ENCODE data around the gene S100A16. TPM values are rescaled to one million over a fixed set of nuclear protein-coding genes. Genes with fewer than 3 reads are reported as not detected.

The S100A16 gene
- total and polyA plus RNA-seq, 5 donors: 42.6 to 73.9 (median 44.6) TPM

DNA sequence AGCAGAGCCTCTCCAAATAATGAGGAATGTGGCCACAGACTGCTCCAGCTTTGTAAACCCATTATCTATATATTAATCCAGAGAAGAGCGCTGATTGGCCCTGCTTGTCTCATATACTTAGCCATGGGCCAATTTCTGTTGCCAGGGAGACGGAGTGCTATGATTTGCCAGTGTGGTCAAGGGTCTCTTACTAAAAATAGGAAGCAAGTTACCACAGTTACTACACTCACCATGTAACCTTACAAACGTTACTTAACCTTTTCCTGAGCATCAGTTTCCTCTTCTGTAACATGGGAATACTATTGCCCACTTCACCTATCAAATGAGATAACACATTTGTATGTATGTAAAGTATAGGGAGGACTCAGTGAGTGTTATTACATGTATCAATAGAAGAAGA is 39.6 kb downstream of the S100A16 start:
- DNase-seq: no peak
- no peak overlapping the region for H3K27ac ChIP-seq (ENCODE audit: low read length)
- intact Hi-C loops (cut with DNase I): loop anchor here in 3 of 4 donors (5.0 to 10.0 kb wide), 2 partner anchors 39 to 51 kb away; partner anchors contain the start of genes S100A1 (in 2 of the 3), S100A13 (in 2 of the 3) and S100A16 (in 1 of the 3)
- no peaks in the 10 kb centered on the region for H3K9me3 ChIP-seq (ENCODE audit: control insufficient read depth, low read length)
- 66% methylated on average over 3 of the region's 3 CpGs for WGBS
- no peaks in the 10 kb centered on the region for H3K27me3 ChIP-seq (ENCODE audit: control insufficient read depth, insufficient read depth)
- H3K4me1 ChIP-seq (ENCODE audit: control insufficient read depth, insufficient read depth, low read length): peaks cover under 1% of the 10 kb centered on the region
- no peak for ATAC-seq
- no peak overlapping the region for H3K4me3 ChIP-seq (ENCODE audit: low read length)

DNA sequence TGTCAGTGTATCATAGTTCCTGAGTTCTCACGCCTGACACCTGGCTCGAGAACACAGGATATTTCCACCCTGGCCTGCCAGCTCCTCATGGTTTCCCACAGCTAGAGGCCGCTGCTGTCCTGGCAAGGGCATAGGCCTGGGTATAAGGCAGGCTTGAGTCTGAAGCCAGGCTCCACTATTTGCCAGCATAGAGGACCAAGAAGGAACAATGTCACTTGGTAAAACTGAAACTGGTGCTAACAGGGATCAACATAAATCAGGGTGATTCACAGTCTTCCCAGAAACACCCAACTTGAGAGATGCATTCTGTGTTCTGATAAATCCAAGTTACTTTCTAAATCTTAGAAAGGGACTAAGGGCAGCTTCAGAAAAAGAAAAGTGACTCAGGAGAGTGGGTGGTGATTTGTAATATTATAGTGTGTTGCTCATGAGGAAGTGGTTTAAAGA is 40.3 kb downstream of the S100A16 start:
- whole genome bisulfite sequencing: 12% methylated on average over 3 of the region's 3 CpGs

DNA sequence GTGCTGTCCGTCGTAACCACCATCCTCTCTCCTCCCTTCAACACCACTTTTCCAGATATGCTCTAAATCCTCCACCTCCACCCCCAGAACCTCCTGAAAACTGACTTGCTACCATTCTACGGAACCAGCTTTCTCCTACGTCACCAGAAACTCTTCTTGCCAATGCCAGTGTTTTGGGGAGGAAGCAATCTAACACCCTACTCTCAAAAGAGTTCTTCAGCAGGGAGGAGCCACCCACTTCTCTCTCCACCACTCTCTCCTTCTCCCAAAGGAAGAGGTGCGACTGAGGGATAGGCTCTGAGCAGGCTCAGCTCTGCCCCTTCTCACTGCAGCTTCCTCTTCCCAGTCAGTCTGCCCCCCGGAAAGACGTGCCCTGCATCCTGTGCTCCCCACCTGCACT is 41.2 kb downstream of the S100A16 start:
- Histone ChIP-seq H3K9me3 (ENCODE audit: control insufficient read depth, low read length) (no peaks in the 10 kb centered on the region), H3K27me3 (ENCODE audit: control insufficient read depth, insufficient read depth) (no peaks in the 10 kb centered on the region), H3K4me3 (ENCODE audit: low read length) (no peak overlapping the region), H3K27ac (ENCODE audit: low read length) (no peak overlapping the region), H3K4me1 (ENCODE audit: control insufficient read depth, insufficient read depth, low read length) (peaks cover 10% of the 10 kb centered on the region)
- intact Hi-C loops (cut with DNase I): loop anchor here in 3 of 4 donors (2.0 to 10.0 kb wide), 3 partner anchors 39 to 53 kb away; partner anchors contain the start of genes S100A1 (in 2 of the 3), S100A13 (in 2 of the 3) and S100A16 (in 1 of the 3)
- 64% methylated on average over 7 of the region's 7 CpGs for WGBS
- ATAC-seq (no peak), DNase-seq (no peak)

More for the DNA sequence above, 40.3 kb downstream of the S100A16 start:
- Histone ChIP-seq H3K27me3 (ENCODE audit: control insufficient read depth, insufficient read depth) (no peaks in the 10 kb centered on the region), H3K9me3 (ENCODE audit: control insufficient read depth, low read length) (no peaks in the 10 kb centered on the region), H3K27ac (ENCODE audit: low read length) (peak overlapping the region; percentile 12), H3K4me1 (ENCODE audit: control insufficient read depth, insufficient read depth, low read length) (peaks cover 6% of the 10 kb centered on the region), H3K4me3 (ENCODE audit: low read length) (no peak overlapping the region)
- DNase-seq (peak; percentile 83 to 92 (median 90)), ATAC-seq (peak; percentile 89 to 91)
- intact Hi-C loops (cut with DNase I): loop anchor here in 3 of 4 donors (5.0 to 10.0 kb wide), 2 partner anchors 40 to 52 kb away; partner anchors contain the start of genes S100A1 (in 2 of the 3), S100A13 (in 2 of the 3) and S100A16 (in 1 of the 3)

DNA sequence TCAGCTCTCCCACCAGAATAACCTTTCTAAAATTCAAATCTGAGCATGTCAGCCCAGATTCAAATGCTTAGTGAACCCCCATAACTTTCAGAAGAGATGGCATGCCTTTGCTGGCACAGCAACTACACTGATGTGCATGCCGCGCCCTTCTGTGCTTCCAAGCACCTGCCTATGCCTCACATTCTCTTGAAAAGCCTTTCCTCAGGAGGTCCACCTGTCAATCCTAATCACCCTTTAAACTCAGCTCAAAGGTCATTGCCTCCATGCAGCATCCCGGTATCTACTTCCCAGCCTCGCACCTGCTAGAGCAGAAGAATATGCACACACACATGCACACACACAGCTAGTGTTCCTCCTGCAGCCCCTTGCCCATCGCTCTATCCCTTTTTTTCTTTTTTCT is 42.1 kb downstream of the S100A16 start:
- H3K9me3 ChIP-seq (ENCODE audit: control insufficient read depth, low read length): no peaks in the 10 kb centered on the region
- ATAC-seq (no peak), DNase-seq (no peak)
- peaks cover 17% of the 10 kb centered on the region for H3K4me1 ChIP-seq (ENCODE audit: control insufficient read depth, insufficient read depth, low read length)
- whole genome bisulfite sequencing: 96% methylated on average over 5 of the region's 5 CpGs
- H3K4me3 ChIP-seq (ENCODE audit: low read length): no peak overlapping the region
- H3K27ac ChIP-seq (ENCODE audit: low read length): no peak overlapping the region
- H3K27me3 ChIP-seq (ENCODE audit: control insufficient read depth, insufficient read depth): no peaks in the 10 kb centered on the region
- intact Hi-C loops (cut with DNase I): loop anchor here in 3 of 4 donors (2.0 to 10.0 kb wide), 3 partner anchors 38 to 54 kb away; partner anchors contain the start of genes S100A1 (in 2 of the 3), S100A13 (in 2 of the 3) and S100A16 (in 1 of the 3)

DNA sequence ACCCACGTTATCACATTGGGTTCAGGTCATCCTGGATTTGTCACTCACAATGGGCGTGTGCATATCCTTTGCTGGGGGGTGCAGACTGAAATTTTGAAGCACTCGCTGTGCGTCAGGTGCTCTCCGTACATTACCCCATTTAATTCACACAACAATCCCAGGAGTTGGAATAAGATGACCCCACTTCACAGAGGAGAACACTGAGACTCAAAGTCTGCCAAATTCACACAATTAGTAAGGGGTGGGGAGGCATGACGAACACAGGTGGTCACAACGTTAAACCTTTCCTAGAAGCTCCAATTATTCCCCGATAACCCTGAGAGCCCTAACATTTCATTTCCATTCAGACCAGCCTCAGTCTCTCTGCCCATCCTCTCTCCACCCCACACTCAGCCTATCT is 43.5 kb downstream of the S100A16 start:
- Histone ChIP-seq H3K27me3 (ENCODE audit: control insufficient read depth, insufficient read depth) (no peaks in the 10 kb centered on the region), H3K4me3 (ENCODE audit: low read length) (no peak overlapping the region), H3K27ac (ENCODE audit: low read length) (no peak overlapping the region), H3K4me1 (ENCODE audit: control insufficient read depth, insufficient read depth, low read length) (peaks cover 22% of the 10 kb centered on the region), H3K9me3 (ENCODE audit: control insufficient read depth, low read length) (no peaks in the 10 kb centered on the region)
- DNase-seq (no peak), ATAC-seq (no peak)
- WGBS: 85% methylated on average over 8 of the region's 8 CpGs
- intact Hi-C loops (cut with DNase I): loop anchor here (2.0 to 5.0 kb wide), 4 partner anchors 35 to 59 kb away; partner anchors contain the start of gene S100A6 (in 1 of the 4)

DNA sequence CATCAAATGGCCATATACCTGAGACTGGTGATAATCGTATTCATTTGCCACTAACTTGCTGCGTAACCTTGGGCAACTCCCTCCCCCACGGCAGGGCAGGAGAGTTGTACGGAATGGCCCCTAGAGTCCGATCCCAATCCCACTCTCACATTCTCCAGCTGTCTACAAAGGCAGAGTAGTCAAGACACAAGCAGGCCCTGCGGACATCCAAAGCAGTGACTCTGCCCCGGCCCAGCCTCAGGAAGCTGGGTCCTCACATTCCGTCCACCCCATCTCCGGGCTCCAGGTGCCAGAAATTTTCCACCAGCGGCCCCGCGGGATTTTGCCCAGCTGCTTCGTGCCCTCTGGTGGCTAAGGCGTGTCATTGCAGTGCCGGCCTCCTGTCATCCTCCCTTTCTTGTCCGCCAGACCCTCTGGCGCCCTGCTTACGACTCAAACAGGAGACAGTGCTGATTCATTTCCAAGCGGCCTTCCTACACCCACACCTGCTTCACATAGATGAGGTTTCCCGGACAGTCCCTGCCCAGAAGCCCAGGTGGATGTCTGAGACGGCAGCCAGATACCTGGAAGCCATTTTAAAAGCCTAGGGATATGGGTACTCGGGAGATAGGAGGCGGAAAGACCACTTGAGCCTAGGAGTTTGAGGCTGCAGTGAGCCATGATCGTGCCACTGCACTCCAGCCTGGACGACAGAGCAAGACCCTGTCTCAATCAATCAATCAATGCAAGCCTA is 44.4 kb downstream of the S100A16 start:
- WGBS: 10% methylated on average over 25 of the region's 25 CpGs
- H3K4me3 ChIP-seq (ENCODE audit: low read length): no peak overlapping the region
- H3K27me3 ChIP-seq (ENCODE audit: control insufficient read depth, insufficient read depth): no peaks in the 10 kb centered on the region
- peak; percentile 14 to 42 for ATAC-seq
- H3K27ac ChIP-seq (ENCODE audit: low read length): peak overlapping the region; percentile 32
- peak; percentile 90 to 96 (median 95) for DNase-seq
- peaks cover 22% of the 10 kb centered on the region for H3K4me1 ChIP-seq (ENCODE audit: control insufficient read depth, insufficient read depth, low read length)
- intact Hi-C loops (cut with DNase I): loop anchor here (1.0 to 5.0 kb wide), 5 partner anchors 34 to 58 kb away; partner anchors contain the start of gene S100A6 (in 1 of the 4)
- H3K9me3 ChIP-seq (ENCODE audit: control insufficient read depth, low read length): no peaks in the 10 kb centered on the region

DNA sequence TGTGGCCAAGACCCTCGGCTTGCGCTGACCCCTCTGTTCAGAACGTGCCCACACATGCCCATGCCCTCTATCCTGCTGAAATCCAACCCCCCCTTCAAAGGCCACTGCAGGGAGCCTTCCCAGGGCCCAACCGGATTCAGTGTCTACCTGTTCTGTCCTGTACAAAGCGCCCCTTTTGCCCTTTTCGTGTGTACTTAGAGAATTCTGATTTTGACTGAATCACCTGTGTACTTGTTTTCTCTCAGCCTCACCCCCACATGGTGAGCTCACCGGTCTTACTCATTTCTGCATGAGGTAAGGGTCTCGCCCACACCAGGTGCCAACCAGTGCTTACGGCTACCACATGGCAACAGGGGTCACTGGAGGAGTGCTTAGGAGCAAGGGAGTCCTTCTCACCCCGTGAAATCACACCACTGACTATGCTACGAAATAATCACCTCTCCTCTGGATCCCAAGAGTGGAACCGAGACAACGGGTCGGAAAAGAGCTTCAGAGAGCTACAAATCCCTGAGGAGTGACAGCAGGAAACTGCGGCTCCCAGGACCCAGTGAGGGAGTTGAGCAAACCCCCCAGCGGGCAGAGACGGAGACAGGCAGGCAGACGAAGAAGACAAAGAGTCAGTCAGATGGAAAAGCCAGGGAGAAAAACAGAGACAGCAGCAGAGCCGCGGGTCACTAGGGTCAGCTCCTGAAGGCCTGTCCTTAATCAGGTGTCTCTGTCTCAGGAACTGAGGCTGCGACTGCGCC is 45.1 kb downstream of the S100A16 start:
- H3K4me3 ChIP-seq (ENCODE audit: low read length): no peak overlapping the region
- H3K27me3 ChIP-seq (ENCODE audit: control insufficient read depth, insufficient read depth): no peaks in the 10 kb centered on the region
- intact Hi-C loops (cut with DNase I): loop anchor here (1.0 to 5.0 kb wide), 5 partner anchors 33 to 57 kb away; partner anchors contain the start of gene S100A6 (in 1 of the 4)
- 77% methylated on average over 22 of the region's 22 CpGs for WGBS
- peaks cover 22% of the 10 kb centered on the region for H3K4me1 ChIP-seq (ENCODE audit: control insufficient read depth, insufficient read depth, low read length)
- ATAC-seq (no peak), DNase-seq (no peak)
- no peaks in the 10 kb centered on the region for H3K9me3 ChIP-seq (ENCODE audit: control insufficient read depth, low read length)
- peak overlapping the region; percentile 32 for H3K27ac ChIP-seq (ENCODE audit: low read length)

DNA sequence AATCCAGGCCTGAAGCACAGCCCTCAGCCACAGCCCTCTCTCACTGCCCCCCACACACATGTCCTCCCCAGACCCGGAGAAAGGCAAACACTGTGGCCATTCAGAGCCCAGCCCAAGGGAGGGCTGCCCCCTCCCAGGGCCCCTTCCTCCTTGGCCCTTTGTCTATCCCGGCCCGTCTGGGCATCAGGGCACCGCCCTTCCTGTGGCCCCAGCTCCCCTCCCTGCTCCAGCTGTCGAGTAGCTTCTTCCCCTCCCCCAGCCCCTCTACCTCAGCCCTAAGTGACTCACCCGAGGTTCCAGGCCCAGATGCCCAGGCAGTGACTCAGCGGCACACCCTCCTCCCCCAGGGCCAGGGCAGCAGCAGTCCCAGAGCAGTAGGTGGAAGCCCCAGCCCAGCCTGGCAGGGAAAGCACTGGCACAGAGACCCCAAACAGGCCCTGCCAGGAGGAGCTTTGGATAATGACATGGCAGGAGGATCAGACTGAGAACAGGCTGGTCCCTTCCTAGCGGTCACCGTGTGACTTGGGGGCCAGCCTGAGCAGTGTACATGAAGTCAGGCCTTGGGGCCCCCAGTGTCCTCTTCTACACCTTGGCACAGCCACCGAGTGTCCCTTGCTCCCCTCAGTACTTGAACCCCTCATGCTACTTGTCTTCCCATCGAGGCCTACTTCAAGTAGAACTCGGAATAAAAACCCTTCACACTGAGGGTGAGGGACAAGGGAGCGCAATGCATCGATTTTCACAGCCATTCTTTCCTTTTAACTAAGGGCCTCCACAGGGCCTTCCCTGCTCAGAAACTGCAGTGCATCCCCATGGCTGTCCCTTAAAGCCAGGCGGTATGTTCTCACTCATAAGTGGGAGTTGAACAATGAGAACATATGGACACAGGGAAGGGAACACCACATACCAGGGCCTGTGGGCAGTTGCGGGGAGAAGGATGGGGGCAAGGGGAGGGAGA is 46.2 kb downstream of the S100A16 start:
- 51% methylated on average over 16 of the region's 16 CpGs for WGBS
- no peak overlapping the region for H3K4me3 ChIP-seq (ENCODE audit: low read length)
- intact Hi-C loops (cut with DNase I): loop anchor here in 2 of 4 donors (5.0 kb wide), 2 partner anchors 34 to 54 kb away; no protein-coding TSS in a partner anchor

DNA sequence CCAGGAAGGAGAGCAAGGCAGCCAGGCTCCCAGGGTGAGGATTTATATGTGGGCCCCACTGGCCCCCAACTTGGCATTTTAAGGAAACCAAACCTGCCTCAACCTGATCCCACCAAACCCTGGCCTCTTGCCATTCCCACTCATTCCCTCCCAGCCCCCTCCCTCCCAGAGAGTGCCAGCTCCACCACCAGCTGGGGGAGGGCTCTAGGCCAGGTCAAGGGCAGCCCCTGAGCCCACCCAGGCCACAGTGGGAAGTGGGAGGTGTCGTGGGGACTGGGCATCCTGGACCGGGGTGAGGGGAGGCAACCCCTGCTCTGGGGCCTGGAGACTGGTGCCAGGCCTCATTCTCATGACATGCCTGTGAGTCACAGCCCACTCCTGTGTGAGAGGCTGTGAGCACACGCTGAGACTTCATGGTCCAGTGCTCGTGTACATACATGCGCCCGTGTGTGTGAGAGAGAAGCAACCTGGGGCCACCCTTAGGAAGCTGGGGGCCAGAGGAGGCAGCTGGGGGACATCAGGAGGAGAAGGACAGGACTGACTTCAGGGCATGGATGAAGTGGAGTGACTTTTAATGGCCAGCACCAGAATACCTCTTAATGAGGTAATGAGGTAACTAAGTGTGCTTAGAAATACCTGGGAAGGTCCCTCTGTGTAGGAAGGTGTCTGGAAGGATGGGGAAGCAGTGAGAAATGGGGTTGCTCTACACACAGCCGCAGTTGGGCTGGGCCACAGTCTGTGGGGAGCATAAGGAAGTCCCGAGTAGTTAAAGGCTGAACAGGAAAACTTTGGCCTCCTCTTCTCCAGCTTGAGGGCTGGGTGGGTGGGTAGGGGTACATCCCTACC is 47.2 kb downstream of the S100A16 start, which contains the start of gene S100A2:
Gene S100A2 (minus strand): TSS at position 316 of the 846 bp plus-strand sequence. CDS start 1,967 bp downstream, outside the sequence.
- DNase-seq (peak in 2 of 3 donors; percentile 66 to 67), ATAC-seq (peak; percentile 18 to 55)
- 55% methylated on average over 8 of the region's 8 CpGs for WGBS
- no peaks in the 10 kb centered on the region for H3K27me3 ChIP-seq (ENCODE audit: control insufficient read depth, insufficient read depth)
- peak within 1 kb of the TSS; percentile 76 for H3K27ac ChIP-seq (ENCODE audit: low read length)
- H3K9me3 ChIP-seq (ENCODE audit: control insufficient read depth, low read length): no peaks in the 10 kb centered on the region
- H3K4me3 ChIP-seq (ENCODE audit: low read length): no peak within 1 kb of the TSS
- intact Hi-C loops (cut with DNase I): loop anchor here in 2 of 4 donors (5.0 kb wide), 2 partner anchors 33 to 53 kb away; no protein-coding TSS in a partner anchor
- H3K4me1 ChIP-seq (ENCODE audit: control insufficient read depth, insufficient read depth, low read length): peaks cover 22% of the 10 kb centered on the region

More for the DNA sequence above, 46.2 kb downstream of the S100A16 start:
- Histone ChIP-seq H3K27me3 (ENCODE audit: control insufficient read depth, insufficient read depth) (no peaks in the 10 kb centered on the region), H3K9me3 (ENCODE audit: control insufficient read depth, low read length) (no peaks in the 10 kb centered on the region), H3K27ac (ENCODE audit: low read length) (peak overlapping the region; percentile 76), H3K4me1 (ENCODE audit: control insufficient read depth, insufficient read depth, low read length) (peaks cover 22% of the 10 kb centered on the region)
- ATAC-seq (peak; percentile 92 to 95), DNase-seq (peak; percentile 95 to 97 (median 95))
